ENCODE results near the gene RBMS1.

DNA sequence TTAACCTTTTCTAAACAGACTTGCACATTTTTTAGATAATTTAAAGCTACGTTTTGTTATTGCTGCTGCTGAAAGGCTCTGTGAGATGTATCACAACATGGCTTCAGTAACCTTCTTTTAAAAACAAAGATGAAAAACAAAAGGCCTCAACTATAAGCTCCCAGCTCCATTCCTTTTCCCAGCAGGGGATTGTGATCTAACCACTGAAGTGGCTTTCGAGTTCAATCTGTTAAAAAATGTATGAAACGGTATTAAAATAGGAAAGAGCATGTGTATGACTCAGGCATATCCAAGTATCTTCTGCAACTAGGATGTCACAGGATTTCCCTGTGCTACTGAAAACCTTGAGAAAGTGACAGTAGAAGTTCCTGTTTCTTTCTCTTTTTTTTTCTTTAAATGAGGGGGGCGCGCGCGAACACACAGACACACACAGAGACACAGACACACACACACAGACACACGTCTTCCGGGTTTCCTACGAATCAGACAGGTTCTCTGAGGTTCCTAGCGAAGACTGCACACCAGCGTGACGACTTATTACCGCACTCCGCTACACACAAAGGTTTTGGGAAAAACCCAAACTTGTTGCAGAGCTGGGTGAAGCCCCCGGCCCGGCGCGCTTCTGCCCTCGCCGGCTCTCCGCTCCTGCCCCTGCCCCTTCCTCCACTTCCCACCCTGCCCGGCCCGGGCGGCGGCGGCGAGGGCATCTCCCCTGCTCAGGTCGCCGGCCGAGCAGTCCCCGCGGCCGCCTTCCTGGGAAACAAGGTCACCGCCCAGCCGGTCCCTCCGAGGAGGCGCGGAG lies 86.8 kb downstream of the RBMS1 start:
- TF ChIP-seq, protein P1, sequence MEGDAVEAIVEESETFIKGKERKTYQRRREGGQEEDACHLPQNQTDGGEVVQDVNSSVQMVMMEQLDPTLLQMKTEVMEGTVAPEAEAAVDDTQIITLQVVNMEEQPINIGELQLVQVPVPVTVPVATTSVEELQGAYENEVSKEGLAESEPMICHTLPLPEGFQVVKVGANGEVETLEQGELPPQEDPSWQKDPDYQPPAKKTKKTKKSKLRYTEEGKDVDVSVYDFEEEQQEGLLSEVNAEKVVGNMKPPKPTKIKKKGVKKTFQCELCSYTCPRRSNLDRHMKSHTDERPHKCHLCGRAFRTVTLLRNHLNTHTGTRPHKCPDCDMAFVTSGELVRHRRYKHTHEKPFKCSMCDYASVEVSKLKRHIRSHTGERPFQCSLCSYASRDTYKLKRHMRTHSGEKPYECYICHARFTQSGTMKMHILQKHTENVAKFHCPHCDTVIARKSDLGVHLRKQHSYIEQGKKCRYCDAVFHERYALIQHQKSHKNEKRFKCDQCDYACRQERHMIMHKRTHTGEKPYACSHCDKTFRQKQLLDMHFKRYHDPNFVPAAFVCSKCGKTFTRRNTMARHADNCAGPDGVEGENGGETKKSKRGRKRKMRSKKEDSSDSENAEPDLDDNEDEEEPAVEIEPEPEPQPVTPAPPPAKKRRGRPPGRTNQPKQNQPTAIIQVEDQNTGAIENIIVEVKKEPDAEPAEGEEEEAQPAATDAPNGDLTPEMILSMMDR (IDR thresholded peaks at IDR 0.05; ENCODE audit: low read depth, low read length, poor library complexity, severe bottlenecking), result peak; percentile 29
- TF ChIP-seq EZH2phosphoT487 (IDR thresholded peaks at IDR 0.05; ENCODE audit: borderline replicate concordance, low read length), result no peak

Data from DOHH2 (cell line).